K562 (cell line): Measurements from ENCODE around the gene POLDIP3. TPM values are rescaled to one million over a fixed set of nuclear protein-coding genes. Genes with fewer than 3 reads are reported as not detected.

ENCODE experiments used
- ATAC-seq: fragments of 200-7000 bp; cut with Tn5 transposase; 3 replicates; pipeline ENCODE4 v1.9.1; 2020; ENCODE audit warnings: moderate library complexity
- BruUV-seq: library from RNA; stranded (reverse); fragments of 400-500 nt; replicated peaks from 2 replicates; lab custom pipeline; 2021; lab: Mats Ljungman, UMichigan
- CTCF ChIA-PET: fragments of 300-600 bp; formaldehyde crosslinking; extraction: SDS; loops from one replicate; lab custom pipeline; 2021; ENCODE audit warnings: low intra/inter-chr PET ratio; lab: Yijun Ruan, JAX
- POLR2A ChIA-PET: fragments of 300-600, 350-650 bp; sonication (Branson Sonifier 250); formaldehyde crosslinking; extraction: SDS; loops from one replicate; lab custom pipeline; 2021; ENCODE audit warnings: antibody characterized with exemption, inconsistent platforms; lab: Yijun Ruan, JAX
- DNase-seq, 4 experiments: peaks; one replicate each; pipeline versions ENCODE4 v3.0.0 to v3.0.0-alpha.2; 2011 to 2018; ENCODE audit warnings: low spot score in 3 of 4, mixed read lengths in 3 of 4; ENCODE audit errors: extremely low read depth in 1 of 4
- FAIRE-seq: peaks from 2 replicates; lab custom pipeline; 2011; peaks lifted over from hg19 to GRCh38; lab: Jason Lieb, UNC
- H2AFZ ChIP-seq: 2 replicates; pipeline ENCODE4 v1.6.0; 2011; ENCODE audit warnings: low read depth, low read length, control low read depth, inconsistent platforms
- H3K27ac ChIP-seq: fragments of 200-600 bp; 3 replicates; pipeline ENCODE4 v1.8.0; 2011; ENCODE audit warnings: low read depth, mild to moderate bottlenecking, control low read depth, inconsistent platforms, low read length, moderate library complexity, mixed read lengths; ENCODE audit errors: extremely low read depth
- H3K27me3 ChIP-seq, 2 experiments: fragments of 300-600 bp in 1 of 2; 2 replicates in 1 of 2; 3 replicates in 1 of 2; pipeline versions ENCODE4 v1.6.0 to v1.8.0; 2011; ENCODE audit warnings: inconsistent platforms in 2 of 2, low read length in 2 of 2, mild to moderate bottlenecking in 1 of 2, mixed read lengths in 1 of 2, moderate library complexity in 1 of 2; ENCODE audit not compliant: control insufficient read depth in 2 of 2, insufficient read depth in 2 of 2
- H3K36me3 ChIP-seq: fragments of 300-600 bp; 3 replicates; pipeline ENCODE4 v1.8.0; 2011; ENCODE audit warnings: mild to moderate bottlenecking, low read length, inconsistent platforms; ENCODE audit not compliant: control insufficient read depth, insufficient read depth
- H3K4me1 ChIP-seq, 2 experiments: fragments of 200-600 bp in 1 of 2; replicated peaks in 1 of 2; 2 replicates in 1 of 2; 3 replicates in 1 of 2; pipeline versions ENCODE4 v1.5.1 to v1.8.0; 2011; ENCODE audit warnings: inconsistent platforms in 2 of 2, low read length in 2 of 2, mild to moderate bottlenecking in 1 of 2, mixed read lengths in 1 of 2, moderate library complexity in 1 of 2; ENCODE audit not compliant: control insufficient read depth in 2 of 2, insufficient read depth in 2 of 2
- H3K4me2 ChIP-seq: 2 replicates; pipeline ENCODE4 v1.6.1; 2011; ENCODE audit warnings: low read length, control low read depth, inconsistent platforms, mixed read lengths; ENCODE audit not compliant: insufficient read depth
- H3K4me3 ChIP-seq: fragments of 200-600 bp; sonication (generic), shearing (Covaris generic); 2 replicates; pipeline ENCODE4 v1.5.1; 2016; ENCODE audit warnings: control low read depth, inconsistent platforms
- H3K79me2 ChIP-seq: fragments of 200-600 bp; 3 replicates; pipeline ENCODE4 v1.8.0; 2011; ENCODE audit warnings: low read length, inconsistent platforms; ENCODE audit not compliant: control insufficient read depth, insufficient read depth
- H3K9ac ChIP-seq, 2 experiments: 2 replicates each; pipeline versions ENCODE4 v1.6.0 to v1.6.1; 2011; ENCODE audit warnings: low read depth in 2 of 2, low read length in 2 of 2, control low read depth in 1 of 2, inconsistent platforms in 1 of 2, mild to moderate bottlenecking in 1 of 2, mixed read lengths in 1 of 2; ENCODE audit not compliant: insufficient read depth in 1 of 2
- H3K9me1 ChIP-seq: one replicate; pipeline ENCODE4 v1.6.0; 2011; ENCODE audit warnings: inconsistent platforms, mild to moderate bottlenecking, low read length, moderate library complexity; ENCODE audit not compliant: control insufficient read depth, insufficient read depth
- H3K9me3 ChIP-seq: replicated peaks from 2 replicates; pipeline ENCODE4 v1.5.1; 2011; ENCODE audit warnings: low read depth, low read length, inconsistent platforms; ENCODE audit not compliant: control insufficient read depth, insufficient read depth
- H4K20me1 ChIP-seq: replicated peaks from 2 replicates; pipeline ENCODE4 v1.6.1; 2011; ENCODE audit warnings: low read length, inconsistent platforms, mixed read lengths; ENCODE audit not compliant: control insufficient read depth, insufficient read depth
- ARID2 ChIP-seq: fragments of 450-650 bp; IDR thresholded peaks from 2 replicates; pipeline ENCODE4 v1.6.1; 2017; ENCODE audit warnings: antibody characterized with exemption, mild to moderate bottlenecking
- DPF2 ChIP-seq: fragments of 450-650 bp; IDR thresholded peaks from 2 replicates; pipeline ENCODE4 v1.6.1; 2016
- FUS ChIP-seq: fragments of 200-400 bp; formaldehyde crosslinking; optimal IDR thresholded peaks from 2 replicates; pipeline ENCODE3; 2017; ENCODE audit warnings: low read depth, low read length
- HMG20A ChIP-seq: fragments of 450-650 bp; formaldehyde crosslinking; conservative IDR thresholded peaks from 2 replicates; pipeline ENCODE4 v1.4.0; 2020; ENCODE audit warnings: mild to moderate bottlenecking, mixed read lengths
- IFI16 ChIP-seq: fragments of 250-450 bp; sonication (Bioruptor Pico); IDR thresholded peaks from 2 replicates; pipeline ENCODE4 v2.1.2; 2022; ENCODE audit warnings: mild to moderate bottlenecking, inconsistent platforms
- NONO ChIP-seq, 2 experiments: fragments of 200-400 bp in 1 of 2; fragments of 450-650 bp in 1 of 2; formaldehyde crosslinking in 1 of 2; IDR thresholded peaks; 2 replicates each; pipeline ENCODE4 v1.6.1; 2017; ENCODE audit warnings: low read depth in 2 of 2, mild to moderate bottlenecking in 2 of 2, moderate library complexity in 2 of 2, low read length in 1 of 2
- NR2C1 ChIP-seq, 2 experiments: fragments of 450-650 bp; IDR thresholded peaks; 2 replicates each; pipeline ENCODE4 v1.6.1; 2017; ENCODE audit warnings: mild to moderate bottlenecking in 2 of 2, antibody characterized with exemption in 1 of 2, inconsistent platforms in 1 of 2, missing compliant biosample characterization in 1 of 2, missing genetic modification characterization in 1 of 2
- NR2C2 ChIP-seq, 2 experiments: fragments of 200-800 bp in 1 of 2; sonication (Bioruptor generic) in 1 of 2; sonication (generic) in 1 of 2; formaldehyde crosslinking in 1 of 2; IDR thresholded peaks; 2 replicates each; pipeline versions ENCODE4 v1.6.1 to v1.8.0; 2016 to 2022; ENCODE audit warnings: mild to moderate bottlenecking in 1 of 2, missing compliant biosample characterization in 1 of 2, missing genetic modification characterization in 1 of 2, missing genetic modification reagents in 1 of 2
- POLR2AphosphoS2 ChIP-seq: IDR thresholded peaks from 2 replicates; pipeline ENCODE4 v1.6.1; 2012; ENCODE audit warnings: low read length, improper control_type of control experiment
- SIN3A ChIP-seq, 2 experiments: fragments of 150-350 bp in 1 of 2; IDR thresholded peaks; 2 replicates each; pipeline ENCODE4 v1.6.1; 2011 to 2016; ENCODE audit warnings: borderline replicate concordance in 2 of 2, low read depth in 2 of 2, low read length in 2 of 2, mild to moderate bottlenecking in 2 of 2, moderate library complexity in 2 of 2; ENCODE audit not compliant: control insufficient read depth in 1 of 2
- SMC3 ChIP-seq: conservative IDR thresholded peaks from 2 replicates; pipeline ENCODE4 v1.6.1; 2011; ENCODE audit warnings: low read depth, low read length, improper control_type of control experiment; ENCODE audit not compliant: insufficient read depth
- ZC3H8 ChIP-seq: fragments of 450-650 bp; IDR thresholded peaks from 2 replicates; pipeline ENCODE4 v1.6.1; 2017
- ZNF175 ChIP-seq: fragments of 200-800 bp; sonication (Bioruptor generic); IDR thresholded peaks from 2 replicates; pipeline ENCODE4 v1.6.1; 2016; ENCODE audit warnings: low read depth, mild to moderate bottlenecking, missing genetic modification characterization, missing compliant biosample characterization
- WGBS: fragments of 100-300 bp; shearing (Covaris generic); methylation state at CpG from one replicate; pipeline ENCODE4 v1.1.6; 2016; ENCODE audit warnings: low coverage, mixed read lengths; ENCODE audit not compliant: insufficient coverage; ENCODE audit errors: missing lambda C conversion rate; 5-methylcytosine and 5-hydroxymethylcytosine counted together
- in situ Hi-C: fragments of 300-500 bp; cut with MboI; formaldehyde crosslinking; loops from 4 replicates; pipeline ENCODE4 v1.15.0; 2018; ENCODE audit warnings: inconsistent platforms, mixed read lengths
- intact Hi-C: fragments of 100-400 bp; cut with micrococcal nuclease; formaldehyde crosslinking; loops from 2 replicates; pipeline ENCODE4 v1.14.2; 2022
- polyA plus RNA-seq, 8 experiments: library from polyadenylated mRNA; depleted of rRNA in 4 of 8; stranded (reverse) in 5 of 8; unstranded in 3 of 8; fragments of >200 nt; fragmentation: Nextera tagmentation in 2 of 8; fragmentation: Illumina TruSeq in 1 of 8; extraction: Ambion mirVana in 2 of 8; extraction: Trizol in 1 of 8; gene quantifications; 2 replicates each; pipeline versions ENCODE4 v1.2.1 to v1.2.3, GENCODE V29; 2011 to 2014; ENCODE audit warnings: inconsistent platforms in 1 of 8, missing spikeins in 1 of 8
- total RNA-seq, 7 experiments: library from RNA; depleted of rRNA in 6 of 7; stranded (reverse); fragments of >200 nt in 6 of 7; fragmentation: Illumina TruSeq in 2 of 7; extraction: Trizol in 2 of 7; gene quantifications; 2 replicates each; pipeline versions ENCODE4 v1.2.1 to v1.2.3, GENCODE V29; 2011 to 2021; ENCODE audit warnings: low replicate concordance in 1 of 7
- TF ChIP-seq, protein P1 (sequence below): fragments of 450-650 bp; IDR thresholded peaks from one replicate; pipeline ENCODE4 v1.6.1; 2018; ENCODE audit warnings: mild to moderate bottlenecking, moderate library complexity; ENCODE audit not compliant: partially characterized antibody
- TF ChIP-seq, protein P2 (sequence below): fragments of 250-450 bp; sonication (Bioruptor Pico); IDR thresholded peaks from 2 replicates; pipeline ENCODE4 v1.4.0; 2020; ENCODE audit warnings: mild to moderate bottlenecking, moderate library complexity

Gene POLDIP3
- total and polyA plus RNA-seq, 9 of the 15 experiments (the other 6 are each of a cell fraction or from before 2014, with no cell fraction given) = 14.3 to 53.0 (median 26.3) TPM

DNA sequence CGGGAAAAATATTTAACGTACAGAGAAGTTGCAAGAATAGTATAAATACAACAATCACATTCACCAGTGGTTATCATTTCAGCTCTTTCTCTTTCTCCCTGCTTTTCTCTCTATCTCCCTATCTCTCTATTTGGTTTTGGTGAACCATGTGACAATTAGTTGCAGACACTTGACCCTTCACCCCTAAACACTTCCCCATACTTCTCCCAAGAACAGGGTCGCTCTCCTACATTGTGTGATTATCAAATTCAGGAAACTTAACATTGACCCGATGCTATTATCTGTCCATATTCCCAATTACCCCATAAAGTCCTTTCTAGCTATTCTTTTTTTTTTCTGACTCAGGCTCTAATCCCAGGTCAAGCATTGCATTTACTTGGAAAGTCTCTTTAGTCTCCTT is 39.3 kb upstream of the POLDIP3 start:
- BruUV-seq = no TSS peak
- no peak for FAIRE-seq
- TF ChIP-seq DPF2 = no peak
- TF ChIP-seq SMC3 = no peak
- no peak for TF ChIP-seq ZC3H8
- TF ChIP-seq, protein P1, sequence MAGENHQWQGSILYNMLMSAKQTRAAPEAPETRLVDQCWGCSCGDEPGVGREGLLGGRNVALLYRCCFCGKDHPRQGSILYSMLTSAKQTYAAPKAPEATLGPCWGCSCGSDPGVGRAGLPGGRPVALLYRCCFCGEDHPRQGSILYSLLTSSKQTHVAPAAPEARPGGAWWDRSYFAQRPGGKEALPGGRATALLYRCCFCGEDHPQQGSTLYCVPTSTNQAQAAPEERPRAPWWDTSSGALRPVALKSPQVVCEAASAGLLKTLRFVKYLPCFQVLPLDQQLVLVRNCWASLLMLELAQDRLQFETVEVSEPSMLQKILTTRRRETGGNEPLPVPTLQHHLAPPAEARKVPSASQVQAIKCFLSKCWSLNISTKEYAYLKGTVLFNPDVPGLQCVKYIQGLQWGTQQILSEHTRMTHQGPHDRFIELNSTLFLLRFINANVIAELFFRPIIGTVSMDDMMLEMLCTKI = no peak
- TF ChIP-seq SIN3A (IDR thresholded peaks at IDR 0.05; ENCODE audit: borderline replicate concordance in 2 of 2, control insufficient read depth in 1 of 2, low read depth in 2 of 2, low read length in 2 of 2) = no peak
- no peak for TF ChIP-seq ZNF175 (CRISPR knock-in tag)
- no peak for TF ChIP-seq IFI16 (CRISPR knock-in tag)
- no peak for TF ChIP-seq ARID2
- no peak for TF ChIP-seq FUS
- TF ChIP-seq NR2C1 (IDR thresholded peaks at IDR 0.05) = peak; percentile 58; the same call in 1 of the 2 replicates
- TF ChIP-seq NR2C1 (tag; IDR thresholded peaks at IDR 0.05) = peak; percentile 68; the same call in 1 of the 2 replicates
- no peak for TF ChIP-seq NONO (IDR thresholded peaks at IDR 0.05; ENCODE audit: low read depth in 2 of 2, low read length in 1 of 2)
- TF ChIP-seq HMG20A (CRISPR knock-in tag) = no peak
- no peak for TF ChIP-seq NR2C2 (CRISPR knock-in tag; IDR thresholded peaks at IDR 0.05)
- peak; percentile 48; the same call in 1 of the 2 replicates for TF ChIP-seq NR2C2 (tag; IDR thresholded peaks at IDR 0.05)
- no peak for TF ChIP-seq POLR2AphosphoS2
- TF ChIP-seq, protein P2, sequence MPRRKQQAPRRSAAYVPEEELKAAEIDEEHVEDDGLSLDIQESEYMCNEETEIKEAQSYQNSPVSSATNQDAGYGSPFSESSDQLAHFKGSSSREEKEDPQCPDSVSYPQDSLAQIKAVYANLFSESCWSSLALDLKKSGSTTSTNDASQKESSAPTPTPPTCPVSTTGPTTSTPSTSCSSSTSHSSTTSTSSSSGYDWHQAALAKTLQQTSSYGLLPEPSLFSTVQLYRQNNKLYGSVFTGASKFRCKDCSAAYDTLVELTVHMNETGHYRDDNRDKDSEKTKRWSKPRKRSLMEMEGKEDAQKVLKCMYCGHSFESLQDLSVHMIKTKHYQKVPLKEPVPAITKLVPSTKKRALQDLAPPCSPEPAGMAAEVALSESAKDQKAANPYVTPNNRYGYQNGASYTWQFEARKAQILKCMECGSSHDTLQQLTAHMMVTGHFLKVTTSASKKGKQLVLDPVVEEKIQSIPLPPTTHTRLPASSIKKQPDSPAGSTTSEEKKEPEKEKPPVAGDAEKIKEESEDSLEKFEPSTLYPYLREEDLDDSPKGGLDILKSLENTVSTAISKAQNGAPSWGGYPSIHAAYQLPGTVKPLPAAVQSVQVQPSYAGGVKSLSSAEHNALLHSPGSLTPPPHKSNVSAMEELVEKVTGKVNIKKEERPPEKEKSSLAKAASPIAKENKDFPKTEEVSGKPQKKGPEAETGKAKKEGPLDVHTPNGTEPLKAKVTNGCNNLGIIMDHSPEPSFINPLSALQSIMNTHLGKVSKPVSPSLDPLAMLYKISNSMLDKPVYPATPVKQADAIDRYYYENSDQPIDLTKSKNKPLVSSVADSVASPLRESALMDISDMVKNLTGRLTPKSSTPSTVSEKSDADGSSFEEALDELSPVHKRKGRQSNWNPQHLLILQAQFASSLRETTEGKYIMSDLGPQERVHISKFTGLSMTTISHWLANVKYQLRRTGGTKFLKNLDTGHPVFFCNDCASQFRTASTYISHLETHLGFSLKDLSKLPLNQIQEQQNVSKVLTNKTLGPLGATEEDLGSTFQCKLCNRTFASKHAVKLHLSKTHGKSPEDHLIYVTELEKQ (CRISPR knock-in tag) = no peak
- POLR2A ChIA-PET = interaction anchor here (0.6 kb wide), 2 partner anchors 830 to 1003 kb away, joined by 3 read pairs; no protein-coding TSS in a partner anchor
- Histone ChIP-seq H3K36me3 (no peaks in the 10 kb centered on the region), H2AFZ (no peak overlapping the region), H3K27ac (no peak overlapping the region), H3K4me3 (no peak overlapping the region), H3K9ac (no peak overlapping the region), H3K27me3 (no peaks in the 10 kb centered on the region), H4K20me1 (no peaks in the 10 kb centered on the region), H3K4me1 (peaks cover 0 to 6% of the 10 kb centered on the region in 2 experiments; a peak in 2 of 5 replicates), H3K9me1 (no peaks in the 10 kb centered on the region), H3K4me2 (no peak overlapping the region), H3K9me3 (no peaks in the 10 kb centered on the region), H3K79me2 (no peaks in the 10 kb centered on the region; the same call in 2 of the 3 replicates)
- no peak for DNase-seq
- in situ Hi-C loops = no loop called here
- ATAC-seq = no peak
- intact Hi-C loops = no loop called here
- WGBS = 24% methylated on average over 4 of the region's 4 CpGs
- CTCF ChIA-PET = no interaction called here
